A549 treated with CORT108297 at 1 μM for 4 hours (cell line): ENCODE measurements around the gene ACYP2. TPM values are rescaled to one million over a fixed set of nuclear protein-coding genes. Genes with fewer than 3 reads are reported as not detected.

Source experiments
- total RNA-seq: library from RNA; stranded (reverse); fragments of 200-300 nt; extraction: Qiagen RNA extraction; gene quantifications from 5 replicates; pipeline ENCODE4 v1.2.3, GENCODE V29; 2022

The ACYP2 gene
- total RNA-seq: 7.6 to 8.3 TPM (median 7.8 TPM) in 5 replicates

GRCh38 chr2:54115284-54116137, at the start of gene ACYP2:
Gene ACYP2 (plus strand): TSS chr2:54115615.

GRCh38 chr2:54256091-54256694, 140.8 kb downstream of the ACYP2 start, which contains the start of gene TSPYL6:
Gene TSPYL6 (minus strand): TSS chr2:54256229. CDS start chr2:54256151, 78 bp downstream.

Other genes starting within 250 kb of the ACYP2 start
- gene PSME4, start 144.6 kb upstream of the ACYP2 start, total RNA-seq: 38.8 to 43.5 TPM (median 39.5 TPM) in 5 replicates
- not detected in 5 replicates for gene TSPYL6, start 140.6 kb downstream of the ACYP2 start, total RNA-seq